Prostate gland (tissue), 2 donors: ENCODE measurements around the gene RCL1.

Experiments
- POLR2A ChIP-seq: fragments of 450-650 bp; IDR thresholded peaks from one replicate; pipeline ENCODE4 v1.6.1; 2016; ENCODE audit warnings: antibody characterized with exemption, mild to moderate bottlenecking
- TF ChIP-seq, protein P1 (sequence below), 4 experiments: fragments of 200-600 bp in 2 of 4; fragments of 450-650 bp in 2 of 4; sonication (generic) in 2 of 4; IDR thresholded peaks; 1 replicate in 3 of 4; 2 replicates in 1 of 4; pipeline ENCODE4 v1.5.1; 2016 to 2019; ENCODE audit warnings: antibody characterized with exemption in 4 of 4, mild to moderate bottlenecking in 2 of 4, moderate library complexity in 2 of 4

DNA sequence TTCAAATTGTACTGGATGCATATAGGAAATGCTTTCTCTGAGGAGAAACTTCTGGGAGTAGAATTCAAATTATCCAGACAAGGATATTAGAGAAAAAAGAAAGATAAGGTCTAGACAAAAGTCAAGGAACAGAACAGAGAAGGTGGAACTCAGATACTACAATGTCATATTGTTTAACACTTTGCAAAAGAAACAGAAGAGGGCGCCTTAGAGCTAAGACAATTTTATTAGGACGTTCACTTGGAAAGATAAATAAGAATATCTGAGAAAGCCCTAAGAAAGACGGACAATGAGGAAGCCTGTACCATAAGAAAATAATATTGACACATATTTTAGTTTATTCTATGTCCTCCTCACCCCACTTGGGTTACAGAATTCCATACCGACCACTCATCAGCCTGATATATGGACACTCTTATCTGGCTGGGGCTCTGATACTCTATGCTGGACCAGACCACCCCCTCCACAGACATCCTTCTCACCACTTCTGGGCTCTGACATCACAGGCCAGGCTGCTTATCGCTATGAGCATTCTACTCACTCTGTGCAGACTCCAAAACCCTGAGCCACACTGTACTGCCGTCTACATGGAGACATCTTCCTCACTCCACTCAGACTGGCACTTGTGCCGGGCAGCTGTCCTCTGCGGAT lies 42.6 kb upstream of the RCL1 start:
- TF ChIP-seq, protein P1, sequence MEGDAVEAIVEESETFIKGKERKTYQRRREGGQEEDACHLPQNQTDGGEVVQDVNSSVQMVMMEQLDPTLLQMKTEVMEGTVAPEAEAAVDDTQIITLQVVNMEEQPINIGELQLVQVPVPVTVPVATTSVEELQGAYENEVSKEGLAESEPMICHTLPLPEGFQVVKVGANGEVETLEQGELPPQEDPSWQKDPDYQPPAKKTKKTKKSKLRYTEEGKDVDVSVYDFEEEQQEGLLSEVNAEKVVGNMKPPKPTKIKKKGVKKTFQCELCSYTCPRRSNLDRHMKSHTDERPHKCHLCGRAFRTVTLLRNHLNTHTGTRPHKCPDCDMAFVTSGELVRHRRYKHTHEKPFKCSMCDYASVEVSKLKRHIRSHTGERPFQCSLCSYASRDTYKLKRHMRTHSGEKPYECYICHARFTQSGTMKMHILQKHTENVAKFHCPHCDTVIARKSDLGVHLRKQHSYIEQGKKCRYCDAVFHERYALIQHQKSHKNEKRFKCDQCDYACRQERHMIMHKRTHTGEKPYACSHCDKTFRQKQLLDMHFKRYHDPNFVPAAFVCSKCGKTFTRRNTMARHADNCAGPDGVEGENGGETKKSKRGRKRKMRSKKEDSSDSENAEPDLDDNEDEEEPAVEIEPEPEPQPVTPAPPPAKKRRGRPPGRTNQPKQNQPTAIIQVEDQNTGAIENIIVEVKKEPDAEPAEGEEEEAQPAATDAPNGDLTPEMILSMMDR (IDR thresholded peaks at IDR 0.05) = peak in 3 of 4 experiments; percentile 31 to 52 (median 51)
- no peak for TF ChIP-seq POLR2A
